HCT116 (cell line): ENCODE measurements around the gene CELF4. TPM values are rescaled to one million over a fixed set of nuclear protein-coding genes. Genes with fewer than 3 reads are reported as not detected.

Experiments
- ATAC-seq: fragments of 200-7000 bp; cut with Tn5 transposase; 2 replicates; pipeline ENCODE4 v1.9.1; 2020; ENCODE audit warnings: mild to moderate bottlenecking, moderate library complexity
- BruUV-seq: library from RNA; stranded (reverse); fragments of 400-500 nt; replicated peaks from 2 replicates; lab custom pipeline; 2021; lab: Mats Ljungman, UMichigan
- CTCF ChIA-PET: fragments of 300-600 bp; sonication (Branson Sonifier 250); formaldehyde crosslinking; loops from one replicate; lab custom pipeline; 2021; ENCODE audit warnings: antibody characterized with exemption; lab: Charles Lee
- POLR2A ChIA-PET: fragments of 300-600, 350-600 bp; sonication (Branson Sonifier 250); formaldehyde crosslinking; loops from one replicate; lab custom pipeline; 2021; ENCODE audit warnings: antibody characterized with exemption; lab: Charles Lee
- RAD21 ChIA-PET, 2 experiments: fragments of 300-600 bp; sonication (Branson Sonifier 250); formaldehyde crosslinking; loops; one replicate each; lab custom pipeline; 2023; ENCODE audit warnings: low total read pairs in 2 of 2; ENCODE audit not compliant: uncharacterized antibody in 2 of 2, unreplicated experiment in 2 of 2, low non-redundant PET in 1 of 2; lab: Charles Lee
- DNase-seq: peaks from one replicate; pipeline ENCODE4 v3.0.0-alpha.2; 2010; ENCODE audit warnings: low read depth, low spot score
- H2AFZ ChIP-seq: fragments of 200-600 bp; shearing (Covaris generic), sonication (generic); 2 replicates; pipeline ENCODE4 v1.6.1; 2017; ENCODE audit warnings: low read depth, mixed run types, mixed read lengths, antibody characterized with exemption, low read length; ENCODE audit not compliant: poor library complexity, severe bottlenecking
- H3K27ac ChIP-seq: 2 replicates; pipeline ENCODE4 v1.5.1; 2012; ENCODE audit warnings: low read depth, low read length
- H3K27me3 ChIP-seq: fragments of 200-600 bp; sonication (generic); 2 replicates; pipeline ENCODE4 v1.6.1; 2016; ENCODE audit warnings: mixed run types, low read length, mixed read lengths; ENCODE audit not compliant: insufficient read depth
- H3K36me3 ChIP-seq, 2 experiments: fragments of 200-500 bp in 1 of 2; fragments of 200-600 bp in 1 of 2; sonication (Bioruptor generic) in 1 of 2; sonication (generic) in 1 of 2; 2 replicates each; pipeline versions ENCODE4 v1.5.1 to v1.6.1; 2014 to 2016; ENCODE audit warnings: low read length in 2 of 2, inconsistent platforms in 1 of 2, mixed read lengths in 1 of 2, mixed run types in 1 of 2; ENCODE audit not compliant: insufficient read depth in 2 of 2, control insufficient read depth in 1 of 2
- H3K4me1 ChIP-seq, 2 experiments: fragments of 200-600 bp in 1 of 2; sonication (generic) in 1 of 2; 2 replicates each; pipeline versions ENCODE4 v1.5.1 to v1.6.1; 2012 to 2017; ENCODE audit warnings: low read length in 2 of 2, inconsistent platforms in 1 of 2, mild to moderate bottlenecking in 1 of 2, mixed read lengths in 1 of 2, mixed run types in 1 of 2, moderate library complexity in 1 of 2; ENCODE audit not compliant: insufficient read depth in 2 of 2, control insufficient read depth in 1 of 2
- H3K4me2 ChIP-seq: fragments of 200-600 bp; sonication (generic); 2 replicates; pipeline ENCODE4 v1.6.1; 2017; ENCODE audit warnings: mixed run types, low read length, mixed read lengths
- H3K4me3 ChIP-seq, 2 experiments: fragments of 200-600 bp in 1 of 2; sonication (generic) in 1 of 2; replicated peaks in 1 of 2; 2 replicates each; pipeline ENCODE4 v1.5.1; 2011 to 2016; ENCODE audit warnings: low read length in 2 of 2, control low read depth in 1 of 2, low read depth in 1 of 2, mild to moderate bottlenecking in 1 of 2, mixed read lengths in 1 of 2, mixed run types in 1 of 2
- H3K79me2 ChIP-seq: fragments of 200-600 bp; sonication (generic); 2 replicates; pipeline ENCODE4 v1.6.1; 2017; ENCODE audit warnings: mild to moderate bottlenecking, mixed run types, low read length, moderate library complexity, mixed read lengths; ENCODE audit not compliant: insufficient read depth
- H3K9ac ChIP-seq: fragments of 200-600 bp; sonication (generic); 2 replicates; pipeline ENCODE4 v1.6.1; 2016; ENCODE audit warnings: low read length, mixed read lengths
- H3K9me2 ChIP-seq: fragments of 200-600 bp; sonication (generic), shearing (Covaris generic); 2 replicates; pipeline ENCODE4 v1.6.1; 2017; ENCODE audit warnings: mixed run types, mild to moderate bottlenecking, moderate library complexity; ENCODE audit not compliant: insufficient read depth
- H3K9me3 ChIP-seq, 2 experiments: fragments of 200-500 bp in 1 of 2; fragments of 200-600 bp in 1 of 2; sonication (Bioruptor generic) in 1 of 2; sonication (generic) in 1 of 2; 2 replicates each; pipeline ENCODE4 v1.6.1; 2014 to 2017; ENCODE audit warnings: low read length in 2 of 2, mixed read lengths in 2 of 2, inconsistent platforms in 1 of 2, low read depth in 1 of 2, mild to moderate bottlenecking in 1 of 2, mixed run types in 1 of 2, moderate library complexity in 1 of 2; ENCODE audit not compliant: control insufficient read depth in 1 of 2, insufficient read depth in 1 of 2
- H4K20me1 ChIP-seq: fragments of 200-600 bp; sonication (generic), shearing (Covaris generic); 2 replicates; pipeline ENCODE4 v1.6.1; 2017; ENCODE audit warnings: mixed run types, mild to moderate bottlenecking, moderate library complexity; ENCODE audit not compliant: insufficient read depth
- CEBPB ChIP-seq: IDR thresholded peaks from 2 replicates; pipeline ENCODE4 v1.6.1; 2012; ENCODE audit warnings: low read depth
- CTCF ChIP-seq, 3 experiments: fragments of 200-600 bp in 1 of 3; sonication (generic) in 1 of 3; IDR thresholded peaks in 2 of 3; conservative IDR thresholded peaks in 1 of 3; 2 replicates each; pipeline ENCODE4 v1.5.1; 2012 to 2017; ENCODE audit warnings: low read depth in 2 of 3, low read length in 2 of 3, antibody characterized with exemption in 1 of 3, borderline replicate concordance in 1 of 3, control low read depth in 1 of 3, mild to moderate bottlenecking in 1 of 3, mixed read lengths in 1 of 3, mixed run types in 1 of 3, moderate library complexity in 1 of 3; ENCODE audit not compliant: insufficient read depth in 1 of 3
- ELF1 ChIP-seq: IDR thresholded peaks from 2 replicates; pipeline ENCODE4 v1.6.1; 2012; ENCODE audit warnings: low read depth, borderline replicate concordance
- RAD21 ChIP-seq: IDR thresholded peaks from 2 replicates; pipeline ENCODE4 v1.6.1; 2012; ENCODE audit warnings: low read depth, mild to moderate bottlenecking
- SIN3A ChIP-seq: IDR thresholded peaks from 2 replicates; pipeline ENCODE4 v1.6.1; 2012; ENCODE audit warnings: low read depth
- ZFX ChIP-seq: fragments of 450-650 bp; IDR thresholded peaks from 2 replicates; pipeline ENCODE4 v1.6.1; 2017
- intact Hi-C: fragments of 100-400 bp; cut with micrococcal nuclease; formaldehyde crosslinking; loops from 2 replicates; pipeline ENCODE4 v1.10.0; 2022
- total RNA-seq: library from RNA; stranded (reverse); gene quantifications from one replicate; pipeline ENCODE4 v1.2.1, GENCODE V29; 2021; ENCODE audit not compliant: unreplicated experiment

CELF4 gene
- total RNA-seq, 1 experiment from 2014 or later: not detected

GRCh38 chr18:37430357-37431076 lies 135.1 kb downstream of the CELF4 start:
- Histone ChIP-seq H3K4me1 (peaks cover 5 to 18% of the 10 kb centered on the region in 2 experiments; a peak in 3 of 4 replicates), H2AFZ (no peak overlapping the region), H3K27ac (no peak overlapping the region), H3K4me2 (no peak overlapping the region), H3K36me3 (no peaks in the 10 kb centered on the region), H4K20me1 (no peaks in the 10 kb centered on the region), H3K79me2 (no peaks in the 10 kb centered on the region), H3K9ac (no peak overlapping the region), H3K9me2 (no peaks in the 10 kb centered on the region), H3K27me3 (peaks cover 8% of the 10 kb centered on the region; the same call in 1 of the 2 replicates), H3K9me3 (no peaks in the 10 kb centered on the region), H3K4me3 (no peak overlapping the region)
- ChIA-PET RAD21 (no interaction called here), POLR2A (no interaction called here), CTCF (no interaction called here)
- intact Hi-C loops: no loop called here
- no peak for DNase-seq
- BruUV-seq: no TSS peak
- peak; percentile 84 for ATAC-seq
- TF ChIP-seq RAD21: peak; percentile 30; the same call in 1 of the 2 replicates
- TF ChIP-seq CTCF (IDR thresholded peaks at IDR 0.05 in 2 of 3, conservative IDR thresholded peaks at IDR 0.05 in 1 of 3; ENCODE audit: borderline replicate concordance in 1 of 3, insufficient read depth in 1 of 3, low read depth in 2 of 3, low read length in 2 of 3): peak in 2 of 3 experiments; percentile 33 to 39; a peak in 3 of 6 replicates
- TF ChIP-seq CEBPB: no peak

DNA sequence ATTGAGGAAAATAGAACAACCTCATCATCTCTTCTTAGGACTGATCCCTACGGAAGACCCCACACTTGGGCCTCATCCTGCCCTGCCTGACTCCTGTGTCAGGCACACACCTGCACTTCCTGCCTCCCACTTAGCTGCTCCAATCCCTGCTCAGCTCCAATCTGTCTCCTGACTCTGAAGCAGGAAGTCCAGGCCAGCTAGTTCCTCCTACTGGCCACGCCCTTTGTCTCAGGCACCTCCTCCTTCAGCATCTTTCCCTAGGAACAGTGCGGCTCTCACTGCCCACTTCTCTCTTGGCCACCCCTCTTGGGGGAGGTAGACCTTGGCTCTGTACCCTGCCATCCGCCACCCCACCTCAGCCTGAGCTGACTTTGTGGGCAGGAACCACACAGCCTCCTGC lies 135.8 kb downstream of the CELF4 start:
- RAD21 ChIA-PET: no interaction called here
- CTCF ChIA-PET: no interaction called here
- TF ChIP-seq SIN3A (no peak), ZFX (no peak), ELF1 (peak; percentile 41; the same call in 1 of the 2 replicates)
- POLR2A ChIA-PET: no interaction called here
- H3K4me3 ChIP-seq: no peak overlapping the region
- BruUV-seq: no TSS peak
- DNase-seq (peak; percentile 27), ATAC-seq (peak; percentile 83)
- no peak overlapping the region for H3K27ac ChIP-seq
- H3K4me1 ChIP-seq: peaks cover 5 to 15% of the 10 kb centered on the region in 2 experiments; a peak in 3 of 4 replicates
- no peak overlapping the region for H3K4me2 ChIP-seq
- peak overlapping the region; percentile 61 for H2AFZ ChIP-seq
- no peaks in the 10 kb centered on the region for H4K20me1 ChIP-seq
- intact Hi-C loops: no loop called here
- peaks cover 3% of the 10 kb centered on the region; the same call in 1 of the 2 replicates for H3K27me3 ChIP-seq
- no peaks in the 10 kb centered on the region for H3K9me2 ChIP-seq
- no peaks in the 10 kb centered on the region for H3K9me3 ChIP-seq
- no peak overlapping the region for H3K9ac ChIP-seq
- no peaks in the 10 kb centered on the region for H3K79me2 ChIP-seq
- H3K36me3 ChIP-seq: no peaks in the 10 kb centered on the region
